Adipocyte (in vitro differentiated cells): Measurements from ENCODE around the gene SMARCC2.
A peak's percentile ranks its signal among the peaks of the same experiment; 100 is the strongest.

Experiments
- DNase-seq: peaks from one replicate; pipeline ENCODE4 v3.0.0-alpha.2; 2015; ENCODE audit warnings: low read depth
- H3K27me3 ChIP-seq: replicated peaks from 2 replicates; pipeline ENCODE4 v1.7.0; 2013; ENCODE audit warnings: mild to moderate bottlenecking, low read length, moderate library complexity; ENCODE audit not compliant: control insufficient read depth, insufficient read depth
- H3K36me3 ChIP-seq: 2 replicates; pipeline ENCODE4 v1.7.0; 2013; ENCODE audit warnings: low read length, mild to moderate bottlenecking, moderate library complexity; ENCODE audit not compliant: control insufficient read depth, insufficient read depth, severe bottlenecking
- H3K4me1 ChIP-seq: 2 replicates; pipeline ENCODE4 v1.7.0; 2013; ENCODE audit warnings: mild to moderate bottlenecking, low read length, moderate library complexity; ENCODE audit not compliant: control insufficient read depth, insufficient read depth
- H3K4me3 ChIP-seq: 2 replicates; pipeline ENCODE4 v1.7.0; 2013; ENCODE audit warnings: mild to moderate bottlenecking, low read length, moderate library complexity
- H3K9ac ChIP-seq: 2 replicates; pipeline ENCODE4 v1.7.0; 2013; ENCODE audit warnings: mild to moderate bottlenecking, low read length, moderate library complexity
- H3K9me3 ChIP-seq: 2 replicates; pipeline ENCODE4 v1.7.0; 2013; ENCODE audit warnings: mild to moderate bottlenecking, low read length, moderate library complexity; ENCODE audit not compliant: control insufficient read depth

The SMARCC2 gene

GRCh38 chr12:56162468-56163290 lies 26.6 kb downstream of the SMARCC2 start:
- Histone ChIP-seq H3K4me3 (no peak overlapping the region), H3K27me3 (no peaks in the 10 kb centered on the region), H3K9me3 (no peaks in the 10 kb centered on the region), H3K9ac (no peak overlapping the region), H3K4me1 (peaks cover 25% of the 10 kb centered on the region), H3K36me3 (peaks cover 75% of the 10 kb centered on the region)
- no peak for DNase-seq

GRCh38 chr12:56161690-56162351 lies 27.5 kb downstream of the SMARCC2 start:
- Histone ChIP-seq H3K27me3 (no peaks in the 10 kb centered on the region), H3K36me3 (peaks cover 70% of the 10 kb centered on the region), H3K4me3 (peak overlapping the region; percentile 98), H3K9me3 (no peaks in the 10 kb centered on the region), H3K9ac (peak overlapping the region; percentile 100), H3K4me1 (peaks cover 31% of the 10 kb centered on the region)
- DNase-seq, result no peak

- H3K27me3 ChIP-seq, result no peaks in the 10 kb centered on the region
- DNase-seq, result no peak
- peaks cover 31% of the 10 kb centered on the region for H3K4me1 ChIP-seq
- H3K9ac ChIP-seq, result peak overlapping the region; percentile 100
- H3K4me3 ChIP-seq, result peak overlapping the region; percentile 98
- peaks cover 65% of the 10 kb centered on the region for H3K36me3 ChIP-seq
- H3K9me3 ChIP-seq, result no peaks in the 10 kb centered on the region
These were observed 28.2 kb downstream of the SMARCC2 start for GRCh38 chr12:56160894-56161689.

- H3K4me3 ChIP-seq, result peak overlapping the region; percentile 98
- DNase-seq, result no peak
- peak overlapping the region; percentile 100 for H3K9ac ChIP-seq
- no peaks in the 10 kb centered on the region for H3K27me3 ChIP-seq
- peaks cover 31% of the 10 kb centered on the region for H3K4me1 ChIP-seq
- no peaks in the 10 kb centered on the region for H3K9me3 ChIP-seq
- peaks cover 58% of the 10 kb centered on the region for H3K36me3 ChIP-seq
These were observed 29.0 kb downstream of the SMARCC2 start for GRCh38 chr12:56160193-56160763.

GRCh38 chr12:56159482-56160192 lies 29.6 kb downstream of the SMARCC2 start:
- no peaks in the 10 kb centered on the region for H3K27me3 ChIP-seq
- DNase-seq, result no peak
- H3K9ac ChIP-seq, result peak overlapping the region; percentile 100
- H3K4me3 ChIP-seq, result peak overlapping the region; percentile 98
- H3K9me3 ChIP-seq, result no peaks in the 10 kb centered on the region
- peaks cover 54% of the 10 kb centered on the region for H3K36me3 ChIP-seq
- peaks cover 31% of the 10 kb centered on the region for H3K4me1 ChIP-seq

GRCh38 chr12:56158926-56159461 lies 30.3 kb downstream of the SMARCC2 start:
- Histone ChIP-seq H3K36me3 (peaks cover 48% of the 10 kb centered on the region), H3K9me3 (no peaks in the 10 kb centered on the region), H3K9ac (peak overlapping the region; percentile 100), H3K4me3 (peak overlapping the region; percentile 98), H3K4me1 (peaks cover 31% of the 10 kb centered on the region), H3K27me3 (no peaks in the 10 kb centered on the region)
- peak; percentile 88 for DNase-seq

- H3K4me1 ChIP-seq, result peaks cover 33% of the 10 kb centered on the region
- no peaks in the 10 kb centered on the region for H3K9me3 ChIP-seq
- peak within 1 kb of the TSS; percentile 98 for H3K4me3 ChIP-seq
- DNase-seq, result peak; percentile 99
- H3K36me3 ChIP-seq, result peaks cover 40% of the 10 kb centered on the region
- H3K27me3 ChIP-seq, result no peaks in the 10 kb centered on the region
- peak within 1 kb of the TSS; percentile 100 for H3K9ac ChIP-seq
These were observed 31.0 kb downstream of the SMARCC2 start, which contains the start of gene MYL6 for GRCh38 chr12:56158029-56158925. Gene MYL6, plus strand, starts transcription at chr12:56158359. Its CDS starts 43 bp downstream, at chr12:56158402.

GRCh38 chr12:56157201-56158028 lies 31.9 kb downstream of the SMARCC2 start:
- peak overlapping the region; percentile 81 for H3K4me3 ChIP-seq
- peak; percentile 92 for DNase-seq
- peak overlapping the region; percentile 86 for H3K9ac ChIP-seq
- H3K4me1 ChIP-seq, result peaks cover 40% of the 10 kb centered on the region
- no peaks in the 10 kb centered on the region for H3K27me3 ChIP-seq
- no peaks in the 10 kb centered on the region for H3K9me3 ChIP-seq
- H3K36me3 ChIP-seq, result peaks cover 32% of the 10 kb centered on the region
